ENCODE results near the gene KLK11. TPM values are rescaled to one million over a fixed set of nuclear protein-coding genes. Genes with fewer than 3 reads are reported as not detected.

KLK11 gene
- total and polyA plus RNA-seq, 10 of the 15 experiments (the other 5 are each of a cell fraction or from before 2014, with no cell fraction given): not detected

GRCh38 chr19:51002089-51002532, 24.3 kb downstream of the KLK11 start:
- RAD21 ChIA-PET (ENCODE audit: unreplicated experiment): no interaction called here

GRCh38 chr19:51001515-51001914, 24.9 kb downstream of the KLK11 start, which contains the start of gene KLK8:
Gene KLK8 (minus strand): TSS chr19:51001604. CDS start chr19:51001167, 437 bp downstream.
- Histone ChIP-seq H3K36me3 (ENCODE audit: control insufficient read depth in 2 of 2, insufficient read depth in 2 of 2, low read length in 1 of 2) (no peaks in the 10 kb centered on the region), H3K27me3 (replicated peaks in 1 of 2; ENCODE audit: control insufficient read depth in 2 of 2, insufficient read depth in 2 of 2, low read length in 1 of 2) (no peaks in the 10 kb centered on the region; a peak in 1 of 4 replicates), H3K4me1 (ENCODE audit: control insufficient read depth, insufficient read depth, low read length) (no peaks in the 10 kb centered on the region), H2AFZ (ENCODE audit: control insufficient read depth, low read depth, low read length) (no peak within 1 kb of the TSS), H3K4me2 (ENCODE audit: control insufficient read depth, insufficient read depth) (no peak within 1 kb of the TSS), H3K4me3 (no peak within 1 kb of the TSS), H3K27ac (ENCODE audit: control insufficient read depth, insufficient read depth) (no peak within 1 kb of the TSS), H3K9me3 (replicated peaks; ENCODE audit: control insufficient read depth, insufficient read depth, low read length) (no peaks in the 10 kb centered on the region), H3K9ac (ENCODE audit: control insufficient read depth, insufficient read depth, low read length) (no peak within 1 kb of the TSS), H4K20me1 (ENCODE audit: control insufficient read depth, insufficient read depth) (no peaks in the 10 kb centered on the region), H3K79me2 (ENCODE audit: control insufficient read depth, insufficient read depth, low read length) (no peaks in the 10 kb centered on the region)
- FAIRE-seq: no peak
- ChIA-PET SMC1A (ENCODE audit: uncharacterized antibody, unreplicated experiment) (no interaction called here), POLR2A (no interaction called here), CTCF (no interaction called here), RAD21 (ENCODE audit: unreplicated experiment) (no interaction called here)
- no peak for TF ChIP-seq CREB1 (IDR thresholded peaks at IDR 0.05; ENCODE audit: low read depth)
- DNase-seq (ENCODE audit: low read depth, low spot score): no peak
- intact Hi-C loops (cut with micrococcal nuclease; ENCODE audit: unreplicated experiment) (no loop called here), in situ Hi-C loops (cut with MboI) (no loop called here)
- no TSS peak for BruUV-seq (replicated peaks)
- no peak for ATAC-seq
- 12% methylated on average over 6 of the region's 7 CpGs for whole genome bisulfite sequencing (ENCODE audit: insufficient coverage, insufficient replicate concordance, low lambda C conversion rate, missing lambda C conversion rate)

More at GRCh38 chr19:51002089-51002532, 24.3 kb downstream of the KLK11 start:
- H3K27ac ChIP-seq (ENCODE audit: control insufficient read depth, insufficient read depth): no peak overlapping the region
- H3K27me3 ChIP-seq (replicated peaks in 1 of 2; ENCODE audit: control insufficient read depth in 2 of 2, insufficient read depth in 2 of 2, low read length in 1 of 2): no peaks in the 10 kb centered on the region; a peak in 1 of 4 replicates
- no peak for FAIRE-seq
- POLR2A ChIA-PET: no interaction called here
- in situ Hi-C loops (cut with MboI) (no loop called here), intact Hi-C loops (cut with micrococcal nuclease; ENCODE audit: unreplicated experiment) (no loop called here)
- CTCF ChIA-PET: no interaction called here
- H2AFZ ChIP-seq (ENCODE audit: control insufficient read depth, low read depth, low read length): no peak overlapping the region
- no peak overlapping the region for H3K9ac ChIP-seq (ENCODE audit: control insufficient read depth, insufficient read depth, low read length)
- H3K79me2 ChIP-seq (ENCODE audit: control insufficient read depth, insufficient read depth, low read length): no peaks in the 10 kb centered on the region
- no peak overlapping the region for H3K4me2 ChIP-seq (ENCODE audit: control insufficient read depth, insufficient read depth)
- no peak overlapping the region for H3K4me3 ChIP-seq
- no peak for ATAC-seq
- DNase-seq (ENCODE audit: low read depth, low spot score): no peak
- TF ChIP-seq MEF2B (IDR thresholded peaks at IDR 0.05; ENCODE audit: partially characterized antibody, poor library complexity, severe bottlenecking): no peak
- TF ChIP-seq CBX5 (IDR thresholded peaks at IDR 0.05; ENCODE audit: low read depth): no peak
- TF ChIP-seq, protein P1, sequence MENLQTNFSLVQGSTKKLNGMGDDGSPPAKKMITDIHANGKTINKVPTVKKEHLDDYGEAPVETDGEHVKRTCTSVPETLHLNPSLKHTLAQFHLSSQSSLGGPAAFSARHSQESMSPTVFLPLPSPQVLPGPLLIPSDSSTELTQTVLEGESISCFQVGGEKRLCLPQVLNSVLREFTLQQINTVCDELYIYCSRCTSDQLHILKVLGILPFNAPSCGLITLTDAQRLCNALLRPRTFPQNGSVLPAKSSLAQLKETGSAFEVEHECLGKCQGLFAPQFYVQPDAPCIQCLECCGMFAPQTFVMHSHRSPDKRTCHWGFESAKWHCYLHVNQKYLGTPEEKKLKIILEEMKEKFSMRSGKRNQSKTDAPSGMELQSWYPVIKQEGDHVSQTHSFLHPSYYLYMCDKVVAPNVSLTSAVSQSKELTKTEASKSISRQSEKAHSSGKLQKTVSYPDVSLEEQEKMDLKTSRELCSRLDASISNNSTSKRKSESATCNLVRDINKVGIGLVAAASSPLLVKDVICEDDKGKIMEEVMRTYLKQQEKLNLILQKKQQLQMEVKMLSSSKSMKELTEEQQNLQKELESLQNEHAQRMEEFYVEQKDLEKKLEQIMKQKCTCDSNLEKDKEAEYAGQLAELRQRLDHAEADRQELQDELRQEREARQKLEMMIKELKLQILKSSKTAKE (IDR thresholded peaks at IDR 0.05; ENCODE audit: low read depth, poor library complexity, severe bottlenecking): no peak
- no peak for TF ChIP-seq BMI1 (IDR thresholded peaks at IDR 0.05; ENCODE audit: borderline replicate concordance)
- no peak for TF ChIP-seq SUZ12 (IDR thresholded peaks at IDR 0.05; ENCODE audit: unreplicated experiment)
- TF ChIP-seq RAD51 (IDR thresholded peaks at IDR 0.05): no peak
- no peak for TF ChIP-seq SMAD5 (IDR thresholded peaks at IDR 0.05; ENCODE audit: low read depth)
- H3K36me3 ChIP-seq (ENCODE audit: control insufficient read depth in 2 of 2, insufficient read depth in 2 of 2, low read length in 1 of 2): no peaks in the 10 kb centered on the region
- SMC1A ChIA-PET (ENCODE audit: uncharacterized antibody, unreplicated experiment): no interaction called here
- no TSS peak for BruUV-seq (replicated peaks)
- H3K4me1 ChIP-seq (ENCODE audit: control insufficient read depth, insufficient read depth, low read length): no peaks in the 10 kb centered on the region
- WGBS (ENCODE audit: insufficient coverage, insufficient replicate concordance, low lambda C conversion rate, missing lambda C conversion rate): 41% methylated on average over 12 of the region's 12 CpGs
- no peaks in the 10 kb centered on the region for H3K9me3 ChIP-seq (replicated peaks; ENCODE audit: control insufficient read depth, insufficient read depth, low read length)
- H4K20me1 ChIP-seq (ENCODE audit: control insufficient read depth, insufficient read depth): no peaks in the 10 kb centered on the region
